GM21786 (cell line): ENCODE measurements around the gene TRIM3.
A peak's percentile ranks its signal among the peaks of the same experiment; 100 is the strongest.

Source experiments
- ATAC-seq: cut with Tn5 transposase; IDR thresholded peaks from one replicate; pipeline ENCODE4 v1.9.1; 2021; ENCODE audit not compliant: unreplicated experiment

TRIM3 gene

DNA sequence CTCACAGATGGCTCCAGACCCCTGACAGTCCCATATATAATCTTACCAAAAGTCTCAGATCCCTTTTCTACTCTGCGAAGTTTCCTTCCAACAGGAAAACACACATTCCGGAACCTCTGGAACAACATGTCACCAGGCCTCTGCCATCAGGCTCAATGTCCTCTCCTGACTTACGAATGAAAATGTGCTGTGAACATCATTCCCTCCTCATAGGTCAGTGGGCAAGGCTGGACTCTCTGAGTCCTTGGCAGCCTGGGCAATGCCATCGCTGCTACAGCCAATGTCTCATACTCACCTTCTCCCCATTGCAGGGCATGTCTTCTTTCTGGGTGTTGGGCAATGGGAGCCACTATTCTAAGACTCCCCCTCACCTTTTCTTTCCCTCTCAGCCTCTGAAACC is 31.3 kb downstream of the TRIM3 start:
- no peak for ATAC-seq

DNA sequence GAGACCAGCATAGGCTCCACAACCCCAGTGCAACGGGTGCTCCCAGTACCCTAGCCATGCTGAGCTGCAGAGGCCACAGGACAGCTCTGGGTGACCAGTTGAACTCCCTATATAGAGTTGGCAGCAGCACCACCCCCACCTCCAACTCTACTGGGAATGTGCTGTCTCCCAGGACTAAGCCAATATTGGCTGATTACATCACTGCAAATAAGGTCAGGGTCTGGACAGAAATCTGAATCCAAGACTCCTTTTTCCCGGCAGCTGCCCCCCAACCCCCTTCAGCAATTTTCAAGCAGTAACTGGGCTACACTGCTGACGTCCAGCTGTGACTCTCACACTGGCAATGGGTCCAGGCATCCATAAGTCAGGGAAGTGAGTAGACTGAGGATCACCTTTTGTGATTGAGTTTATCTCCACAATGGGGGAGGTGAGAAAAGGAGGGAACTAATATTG is 32.8 kb downstream of the TRIM3 start, which contains the start of gene HPX:
TSS of gene HPX (minus strand) at position 82 of the 453 bp plus-strand sequence. CDS start at position 58, 24 bp downstream.
- ATAC-seq = no peak

DNA sequence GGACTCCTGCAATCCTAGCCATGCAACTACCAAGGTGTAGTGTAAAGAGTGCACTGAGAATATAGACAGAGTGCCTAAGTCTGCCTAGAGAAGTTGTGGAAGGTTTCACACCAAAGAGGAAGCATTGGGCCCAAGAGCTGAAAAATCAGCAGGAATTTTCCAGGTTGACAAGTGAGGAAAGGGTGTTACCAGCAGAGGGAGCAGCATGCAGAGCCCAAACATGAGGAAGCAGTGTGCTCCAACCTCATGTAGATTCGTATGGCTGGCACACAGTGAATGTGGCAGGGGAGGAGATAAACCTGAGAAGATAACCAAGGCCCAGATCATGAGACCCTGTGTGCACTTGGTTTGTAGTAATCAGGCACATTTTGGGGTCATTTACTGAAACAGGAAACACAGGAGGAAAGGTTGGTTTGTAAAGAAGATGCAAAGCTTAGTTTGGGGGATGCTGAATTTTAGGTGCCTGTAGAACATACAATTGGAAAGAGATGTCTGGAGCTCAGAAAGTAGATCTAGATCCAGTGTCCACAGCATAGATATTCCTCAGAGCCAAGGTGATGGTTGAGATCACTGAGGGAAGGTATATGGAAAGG is 34.7 kb downstream of the TRIM3 start:
- ATAC-seq = no peak

DNA sequence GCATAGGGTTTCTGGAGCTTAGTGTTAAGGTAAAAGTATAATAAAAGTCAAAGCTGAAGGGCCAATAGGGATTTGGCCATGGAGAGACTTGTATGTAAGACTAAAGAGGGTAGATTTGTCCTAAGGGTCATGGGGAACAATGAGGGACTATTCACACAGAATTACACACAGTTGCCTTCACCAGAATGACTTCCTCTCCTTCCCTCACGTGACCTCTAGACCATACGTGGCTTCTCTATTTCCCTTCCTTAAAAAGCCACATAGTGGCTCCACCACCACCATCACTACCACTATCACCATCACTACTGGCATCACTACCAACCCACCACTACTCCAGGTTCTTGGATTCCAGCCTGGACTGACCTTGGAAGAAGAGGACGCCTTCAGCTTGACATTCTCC is 35.7 kb downstream of the TRIM3 start:
- ATAC-seq = no peak

DNA sequence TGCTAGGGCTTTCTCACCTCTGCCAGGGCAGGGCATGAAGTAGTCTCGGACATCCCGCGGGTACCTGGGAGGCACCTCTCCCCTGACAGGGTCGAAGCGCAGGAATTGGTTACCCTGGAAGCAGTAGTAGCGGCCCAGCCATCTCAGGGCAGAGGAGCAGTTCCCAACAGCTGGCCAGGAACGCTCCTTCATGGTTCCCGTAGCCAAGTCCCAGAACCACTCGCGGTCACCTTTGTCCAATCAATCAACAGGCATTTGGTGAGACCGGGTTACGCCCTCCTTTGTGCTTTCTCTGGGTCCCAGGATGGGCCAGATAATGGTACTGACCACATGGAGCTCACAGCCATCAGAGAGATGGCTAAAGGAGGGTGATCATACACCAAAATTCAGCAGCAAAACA is 36.3 kb downstream of the TRIM3 start:
- no peak for ATAC-seq

DNA sequence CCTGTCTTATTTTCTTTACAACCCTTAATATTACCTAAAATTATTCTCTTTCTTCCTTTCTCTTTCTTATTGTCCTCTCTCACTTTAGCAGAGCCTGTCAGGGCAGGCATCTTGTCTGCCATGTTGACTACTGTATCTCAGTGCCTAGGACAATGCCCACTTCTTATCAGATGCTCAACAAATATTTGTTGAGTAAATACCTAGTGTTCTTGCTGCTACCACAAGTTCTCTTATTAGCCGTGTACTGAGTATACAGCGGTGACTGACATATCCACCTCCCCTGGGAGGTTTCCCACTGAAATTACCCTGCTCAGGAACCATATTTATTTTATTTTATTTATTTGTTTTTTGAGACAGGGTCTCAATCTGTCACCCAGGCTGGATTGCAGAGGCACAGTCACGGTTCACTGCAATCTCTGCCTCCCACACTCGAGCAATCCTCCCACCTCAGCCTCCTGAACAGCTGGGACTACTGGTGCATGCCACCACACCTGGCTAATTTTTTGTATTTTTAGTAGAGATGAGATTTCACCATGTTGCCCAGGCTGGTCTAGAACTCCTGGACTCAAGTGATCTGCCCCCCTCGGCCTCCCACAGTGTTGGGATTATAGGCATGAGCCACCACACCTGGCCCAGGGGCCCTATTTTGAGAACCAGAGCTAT is 39.6 kb downstream of the TRIM3 start:
- ATAC-seq = no peak

DNA sequence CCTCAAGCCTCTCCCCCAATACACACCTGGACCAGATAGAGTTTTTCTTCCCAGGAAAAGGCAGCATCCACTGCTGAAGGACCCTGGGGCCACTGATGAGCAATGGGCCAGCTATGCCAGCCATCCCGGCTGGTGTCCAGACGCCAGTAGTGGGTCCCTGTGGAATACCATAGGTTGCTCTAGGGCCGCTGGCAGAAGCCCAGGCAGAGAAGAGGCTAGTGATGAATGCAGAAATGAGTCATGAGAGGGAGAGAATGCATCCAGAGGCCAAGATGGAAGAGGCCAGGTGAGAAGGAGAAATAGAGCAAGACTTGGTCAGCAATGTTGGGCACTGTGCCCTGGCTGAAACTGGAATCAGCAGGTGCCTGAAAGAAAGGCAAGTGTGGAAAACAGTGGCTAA is 41.9 kb downstream of the TRIM3 start:
- no peak for ATAC-seq

DNA sequence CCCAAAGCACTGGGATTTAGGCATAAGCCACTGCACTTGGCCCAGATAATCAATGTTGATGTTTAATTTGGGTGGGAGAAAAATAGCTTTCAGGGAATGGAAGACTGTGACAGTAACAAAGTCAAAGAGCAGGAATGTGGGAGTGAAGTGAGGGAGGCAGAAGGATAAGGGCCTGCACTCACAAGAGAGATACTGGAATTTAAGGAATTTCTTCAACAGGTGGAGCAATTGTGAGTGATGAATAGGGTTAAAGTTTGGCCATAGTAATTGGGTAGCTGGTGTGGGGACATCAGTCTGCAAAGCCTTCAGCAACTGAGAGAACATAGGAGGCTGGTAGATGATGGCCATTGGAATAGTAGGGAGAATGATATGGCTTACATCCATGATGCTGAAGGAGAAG is 46.2 kb downstream of the TRIM3 start:
- ATAC-seq = no peak

DNA sequence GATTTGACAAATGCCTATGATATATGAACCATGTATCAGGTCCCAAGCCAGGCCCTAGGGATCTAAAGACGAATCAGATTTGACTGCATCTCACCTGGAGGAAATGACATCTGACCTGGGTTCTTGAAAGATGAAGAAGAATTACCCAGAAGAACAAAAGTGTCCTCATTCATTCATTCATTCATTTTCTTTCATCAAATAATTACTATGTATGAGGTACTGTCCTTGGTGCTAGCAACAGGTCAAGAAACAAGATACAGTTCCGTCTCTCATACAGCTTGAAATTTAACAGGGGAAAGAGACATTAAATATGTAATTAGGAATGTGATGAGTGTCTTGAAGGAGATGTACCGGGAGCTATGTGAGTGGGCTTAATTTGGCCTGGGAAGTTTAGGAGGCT is 53.1 kb downstream of the TRIM3 start:
- no peak for ATAC-seq

DNA sequence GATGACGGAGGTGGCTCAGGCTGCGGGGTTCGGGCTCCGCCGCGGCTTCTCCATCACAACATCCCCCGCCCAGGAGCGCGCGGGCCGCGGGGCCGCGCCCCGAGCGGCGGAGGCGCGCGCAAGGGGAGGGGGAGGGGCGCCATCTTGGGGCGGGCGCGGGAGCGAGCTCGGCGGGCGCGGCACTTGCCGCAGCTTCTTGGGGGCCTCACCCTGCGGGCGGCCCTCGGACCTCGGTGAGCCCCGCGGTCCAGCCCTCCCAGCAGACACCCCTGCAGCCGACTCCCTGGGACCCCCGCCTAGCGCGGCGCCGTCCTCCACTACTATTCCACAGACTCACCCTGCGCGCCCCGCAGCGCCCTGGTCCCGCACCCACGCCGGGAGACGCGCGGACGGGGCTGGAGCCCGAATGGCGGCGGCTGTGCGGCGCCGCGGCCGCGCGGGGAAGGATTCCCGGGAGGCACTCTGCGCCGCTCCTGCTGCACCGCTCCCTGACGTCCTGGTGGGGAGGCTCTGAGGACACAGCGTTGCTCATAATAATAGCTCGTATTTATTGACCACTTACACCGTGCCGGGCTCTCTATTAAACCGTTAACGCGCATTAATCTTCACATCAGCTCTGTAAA is 54.6 kb downstream of the TRIM3 start, which contains the start of gene APBB1:
TSS of gene APBB1 (minus strand) at position 86 of the 623 bp plus-strand sequence. CDS start 7,747 bp downstream, outside the sequence.
- peak; percentile 44 for ATAC-seq

DNA sequence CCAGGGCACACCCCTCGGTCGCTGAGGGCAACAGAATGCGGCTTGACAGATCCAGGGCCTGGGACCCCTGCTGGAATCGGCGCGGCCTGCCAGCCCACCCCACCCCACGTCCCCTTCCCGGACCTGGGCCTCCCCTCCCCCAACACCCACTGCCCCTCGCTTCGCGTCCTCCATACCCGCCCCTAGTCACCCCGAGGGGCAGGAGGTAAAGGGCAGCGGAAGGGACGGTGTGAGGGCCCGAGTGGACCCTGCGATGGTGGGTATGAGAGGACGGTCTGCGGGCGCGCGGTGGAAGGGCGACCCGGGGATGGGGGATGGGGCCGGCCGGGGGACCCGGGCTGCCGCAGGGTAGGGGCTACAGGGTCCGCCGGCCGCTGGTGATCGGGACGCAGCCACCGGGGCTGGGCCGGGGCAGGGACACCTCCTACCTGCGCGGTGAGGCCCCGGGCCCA is 55.2 kb downstream of the TRIM3 start:
- ATAC-seq = no peak

DNA sequence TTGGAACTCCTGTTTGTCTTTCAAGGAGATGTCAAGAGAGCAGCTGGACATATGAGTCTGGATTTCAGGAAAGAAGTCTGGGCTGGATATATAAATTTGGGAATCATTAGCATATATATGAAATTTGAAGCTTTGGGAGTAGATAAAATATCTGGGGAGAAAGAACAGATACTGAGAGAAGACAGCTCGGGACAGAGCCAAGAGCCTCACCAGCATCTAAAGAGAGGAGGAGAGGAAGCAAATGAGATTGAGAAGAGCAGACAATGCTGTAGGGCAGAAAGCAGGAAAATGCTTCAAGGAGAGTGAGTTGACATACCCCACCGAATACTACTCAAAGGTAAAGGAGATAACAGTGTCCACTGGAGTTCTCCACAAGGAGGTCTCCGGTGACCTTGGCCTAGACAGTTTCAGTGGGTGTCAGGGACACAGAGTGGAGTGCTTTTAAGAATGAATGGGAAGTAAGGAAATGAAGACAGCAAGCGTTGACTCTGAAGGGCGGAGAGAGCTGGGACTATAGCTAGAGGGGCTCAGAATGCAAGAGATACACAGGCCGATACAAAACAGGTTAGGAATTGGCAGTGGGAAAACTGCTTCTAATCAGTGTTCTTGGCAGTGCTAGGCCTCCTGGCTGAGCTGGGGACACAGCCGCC is 55.7 kb downstream of the TRIM3 start:
- no peak for ATAC-seq

DNA sequence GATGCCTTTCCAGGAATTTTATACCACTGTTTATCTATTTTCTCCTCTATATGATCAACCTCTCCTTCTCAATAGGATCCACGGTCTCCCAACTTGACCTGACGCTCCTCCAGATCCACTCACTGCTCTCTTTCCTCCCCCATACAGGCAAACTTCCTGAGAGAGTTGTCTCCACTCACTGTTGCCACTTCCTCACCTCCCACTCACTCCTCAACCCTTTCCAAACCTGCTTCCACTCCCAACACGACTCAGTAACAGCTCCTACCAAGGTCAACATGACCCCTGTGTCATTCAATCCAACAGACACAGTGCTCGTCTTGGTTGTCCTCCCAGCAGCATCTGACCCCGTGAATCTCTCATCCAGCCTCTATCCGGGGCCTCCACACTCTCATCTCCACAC is 57.9 kb downstream of the TRIM3 start:
- no peak for ATAC-seq

DNA sequence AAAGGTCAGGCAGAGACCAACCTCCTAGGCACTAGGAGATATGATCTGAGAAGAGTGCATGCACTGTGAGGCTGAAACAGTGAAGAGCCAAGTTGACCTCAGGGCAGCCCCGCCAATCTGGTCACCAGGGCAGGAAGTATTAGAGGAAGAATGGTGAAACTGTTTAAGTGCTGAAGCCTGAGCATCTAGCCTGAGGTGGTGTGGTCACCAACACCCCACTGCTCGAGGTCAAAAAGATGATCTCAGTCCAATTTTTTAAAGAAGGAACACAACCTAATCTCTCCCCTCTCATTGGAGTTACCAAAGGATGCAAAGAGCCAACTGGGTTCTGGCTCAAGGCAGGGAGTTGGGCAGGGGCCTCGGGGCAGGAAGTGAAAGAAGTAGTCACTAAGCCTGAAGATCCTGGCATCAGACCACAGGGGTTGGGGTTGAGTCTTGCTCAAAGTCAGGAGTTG is 58.8 kb downstream of the TRIM3 start:
- peak; percentile 44 for ATAC-seq

DNA sequence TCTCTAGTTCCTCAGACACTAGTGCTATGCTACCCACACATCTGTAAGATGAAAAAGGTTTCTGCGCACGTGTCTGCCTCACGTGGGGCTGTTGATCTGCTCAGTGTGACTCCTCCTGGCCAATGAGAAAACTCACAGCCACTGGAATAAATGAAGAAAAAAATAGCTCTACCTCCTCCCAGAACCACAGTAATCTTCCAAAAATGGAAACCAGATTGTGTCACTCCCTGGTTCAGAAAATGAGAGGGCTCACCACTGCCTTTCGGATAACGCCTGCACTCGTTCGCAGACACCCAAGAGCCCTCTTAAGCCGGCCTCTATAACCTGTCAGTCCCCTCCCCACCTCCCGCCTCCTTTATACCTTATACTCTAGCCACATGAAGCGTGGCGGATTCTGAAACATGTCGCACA is 59.9 kb downstream of the TRIM3 start:
- no peak for ATAC-seq

DNA sequence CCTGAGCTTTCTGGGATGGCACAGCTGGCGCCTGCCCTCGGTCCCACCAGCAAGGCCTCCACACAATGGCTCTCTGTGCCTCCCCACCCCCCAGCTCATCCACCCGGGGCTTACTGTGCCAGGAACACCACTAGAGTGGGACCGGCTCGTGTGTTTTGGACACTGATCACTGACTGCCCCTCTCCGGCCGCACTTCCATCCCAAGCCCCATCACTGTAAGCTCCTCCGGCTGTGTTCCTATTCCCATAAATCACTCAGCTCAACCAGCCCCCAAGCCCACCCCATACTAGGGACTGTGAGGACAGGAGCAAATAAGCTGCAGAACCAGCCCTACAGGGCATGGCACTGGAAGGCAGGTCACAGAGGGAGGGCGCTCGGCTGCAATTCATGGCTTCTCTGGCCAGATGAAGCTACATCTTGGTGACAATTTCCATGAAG is 62.1 kb downstream of the TRIM3 start:
- ATAC-seq = no peak

DNA sequence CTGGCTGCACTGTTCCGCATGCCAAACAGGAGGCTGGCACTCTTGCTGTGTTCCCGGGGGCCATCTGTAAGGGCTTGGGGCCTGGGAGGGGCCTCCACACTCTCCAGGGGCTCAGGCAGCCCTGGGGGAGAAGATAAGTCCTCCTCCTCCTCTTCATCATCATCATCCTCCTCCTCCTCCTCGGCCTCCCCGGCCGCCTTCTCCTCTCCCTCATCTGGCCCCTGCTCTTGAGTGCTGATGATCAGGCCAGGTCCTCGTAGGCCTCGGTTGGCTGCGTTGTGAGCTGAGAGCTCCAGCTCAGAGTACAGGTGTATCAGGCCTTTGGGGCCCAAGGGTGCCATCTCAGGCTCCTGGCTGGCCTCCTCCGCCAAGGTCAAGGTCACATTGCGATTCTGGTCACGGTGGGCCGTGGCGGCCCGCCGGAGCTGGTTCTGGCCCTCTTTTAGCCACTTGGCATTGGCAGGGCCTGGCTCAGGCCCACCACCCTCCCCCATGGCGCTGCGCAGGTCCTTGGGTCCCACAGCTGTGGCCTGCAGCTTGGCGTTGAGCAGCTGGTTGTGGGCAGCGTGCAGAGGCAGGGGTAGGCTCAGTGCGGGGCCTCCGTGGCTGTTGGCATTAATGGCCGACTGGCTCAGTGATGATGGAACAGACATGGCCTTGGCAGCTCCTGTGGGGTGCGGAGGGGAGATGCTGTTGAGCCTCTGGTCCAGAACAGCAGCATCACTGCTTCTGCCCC is 62.9 kb downstream of the TRIM3 start:
- ATAC-seq = no peak

DNA sequence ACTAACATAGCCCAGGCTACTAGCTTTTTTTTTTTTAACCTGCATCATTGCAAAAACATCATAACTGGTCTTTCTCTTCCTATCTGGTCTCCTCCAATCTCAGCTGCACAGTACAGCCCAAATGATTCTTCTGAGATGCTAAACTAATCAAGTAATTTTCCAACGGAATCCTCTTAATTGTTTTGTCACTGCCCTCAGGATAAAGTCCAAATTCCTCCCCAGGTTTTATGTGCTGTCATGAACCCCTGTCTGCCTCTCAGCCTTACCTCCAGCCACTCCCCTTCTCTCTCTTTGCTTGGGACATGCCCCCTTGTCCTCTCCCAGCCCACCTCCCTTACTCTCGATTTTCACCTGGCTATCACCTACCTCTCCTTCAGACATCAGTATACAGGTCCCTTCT is 67.4 kb downstream of the TRIM3 start:
- no peak for ATAC-seq

DNA sequence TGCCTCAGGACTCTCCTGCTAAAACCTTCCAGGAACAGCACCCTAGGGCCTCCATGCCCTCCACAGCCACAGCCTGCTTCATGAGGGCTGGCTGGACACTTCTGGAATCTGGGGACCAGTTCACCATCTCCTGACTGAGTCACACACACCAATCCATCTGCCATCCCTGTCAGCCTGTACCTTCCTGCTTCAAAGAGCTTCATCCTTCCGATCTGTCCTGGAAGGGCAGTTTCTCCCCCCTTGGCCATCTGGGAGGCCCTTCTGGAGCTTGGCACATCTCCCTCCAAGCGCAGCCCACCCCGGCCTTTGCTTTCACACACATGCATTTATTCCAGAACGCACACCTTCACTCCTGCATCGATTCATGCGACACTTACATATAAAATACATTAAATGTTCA is 67.9 kb downstream of the TRIM3 start:
- ATAC-seq = no peak

DNA sequence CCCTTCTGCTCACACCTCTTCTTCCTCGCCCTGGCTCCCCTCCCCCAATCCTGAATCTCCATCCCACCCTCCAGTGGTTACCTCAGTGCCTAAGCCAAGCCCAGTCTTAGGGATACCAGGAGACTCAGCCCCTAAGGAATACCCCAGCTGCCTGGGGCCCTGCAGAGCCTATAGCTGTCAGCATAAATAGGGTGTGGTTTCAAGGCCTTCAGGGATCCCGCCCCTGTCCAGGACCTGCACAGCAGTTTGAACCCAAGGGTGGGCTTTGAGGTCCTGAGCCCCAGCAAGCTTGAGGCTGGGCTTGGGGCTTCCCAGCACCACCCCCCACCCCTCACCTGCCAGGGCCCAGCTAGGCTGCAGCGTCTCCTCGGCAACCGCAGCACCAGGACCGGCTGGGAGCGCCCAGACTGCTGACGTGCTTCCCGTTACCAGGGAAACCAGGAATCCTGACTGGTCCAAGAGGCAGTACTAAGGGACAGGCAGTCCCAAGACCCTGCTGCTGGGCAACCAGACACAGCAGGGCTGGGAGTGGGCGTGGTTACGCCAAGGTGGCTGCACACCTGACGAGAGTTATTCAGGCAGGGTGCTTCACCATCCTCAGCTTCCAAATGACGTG is 68.6 kb downstream of the TRIM3 start:
- no peak for ATAC-seq
